HG03039 (cell line): ENCODE measurements around the gene MINDY4B.

Experiments
- ATAC-seq: cut with Tn5 transposase; IDR thresholded peaks from one replicate; pipeline ENCODE4 v1.9.1; 2021; ENCODE audit warnings: mild to moderate bottlenecking, moderate library complexity; ENCODE audit not compliant: unreplicated experiment

Gene MINDY4B

GRCh38 chr3:150905339-150905738 is at the start of gene MINDY4B:
TSS of gene MINDY4B (minus strand) at chr3:150905439. CDS start at chr3:150905439, 0 bp downstream.
- no peak for ATAC-seq

GRCh38 chr3:150951923-150952322 is 46.7 kb upstream of the MINDY4B start:
- no peak for ATAC-seq

- no peak for ATAC-seq
Observed at GRCh38 chr3:150945226-150946032, 40.2 kb upstream of the MINDY4B start.

- ATAC-seq: no peak
Observed at GRCh38 chr3:150942221-150942620, 37.0 kb upstream of the MINDY4B start.

GRCh38 chr3:150936693-150937092 is 31.5 kb upstream of the MINDY4B start:
- no peak for ATAC-seq

- no peak for ATAC-seq
Observed at GRCh38 chr3:150933473-150933995, 28.3 kb upstream of the MINDY4B start.

- no peak for ATAC-seq
Observed at GRCh38 chr3:150931745-150932144, 26.5 kb upstream of the MINDY4B start.

- no peak for ATAC-seq
Observed at GRCh38 chr3:150930839-150931238, 25.6 kb upstream of the MINDY4B start.

- ATAC-seq: no peak
Observed at GRCh38 chr3:150928234-150928633, 23.0 kb upstream of the MINDY4B start.

- ATAC-seq: no peak
Observed at GRCh38 chr3:150926328-150926727, 21.1 kb upstream of the MINDY4B start.

- peak; percentile 83 for ATAC-seq
Observed at GRCh38 chr3:150925751-150926201, 20.5 kb upstream of the MINDY4B start.

- ATAC-seq: no peak
Observed at GRCh38 chr3:150922611-150923010, 17.4 kb upstream of the MINDY4B start.

GRCh38 chr3:150921209-150921608 is 16.0 kb upstream of the MINDY4B start:
- no peak for ATAC-seq

- ATAC-seq: no peak
Observed at GRCh38 chr3:150920236-150920635, 15.0 kb upstream of the MINDY4B start.

GRCh38 chr3:150917951-150918350 is 12.7 kb upstream of the MINDY4B start:
- ATAC-seq: no peak

GRCh38 chr3:150913133-150913922 is 8.1 kb upstream of the MINDY4B start:
- peak; percentile 13 for ATAC-seq

- ATAC-seq: peak; percentile 53
Observed at GRCh38 chr3:150912501-150912900, 7.3 kb upstream of the MINDY4B start.

- no peak for ATAC-seq
Observed at GRCh38 chr3:150911771-150912170, 6.5 kb upstream of the MINDY4B start.

- no peak for ATAC-seq
Observed at GRCh38 chr3:150906461-150906860, 1.2 kb upstream of the MINDY4B start.

- no peak for ATAC-seq
Observed at GRCh38 chr3:150905746-150906145, 507 bp upstream of the MINDY4B start.

- no peak for ATAC-seq
Observed at GRCh38 chr3:150902988-150903387, 2.3 kb downstream of the MINDY4B start.

GRCh38 chr3:150901793-150902192 is 3.4 kb downstream of the MINDY4B start:
- no peak for ATAC-seq
